Loucy (cell line): ENCODE results near the gene RMI2.

ENCODE experiments used
- H2AFZ ChIP-seq: fragments of 200-600 bp; sonication (generic); 2 replicates; pipeline ENCODE4 v1.6.0; 2016; ENCODE audit warnings: antibody characterized with exemption, mild to moderate bottlenecking, low read length, moderate library complexity
- H3F3A ChIP-seq: fragments of 200-600 bp; 2 replicates; pipeline ENCODE4 v1.6.0; 2016; ENCODE audit warnings: antibody characterized with exemption, low read depth, mild to moderate bottlenecking
- H3K27me3 ChIP-seq: fragments of 200-600 bp; sonication (generic); 2 replicates; pipeline ENCODE4 v1.6.1; 2014; ENCODE audit warnings: low read length, mild to moderate bottlenecking; ENCODE audit not compliant: insufficient read depth, poor library complexity, severe bottlenecking
- H3K36me3 ChIP-seq: fragments of 200-600 bp; sonication (generic); 2 replicates; pipeline ENCODE4 v1.6.1; 2016; ENCODE audit warnings: low read length; ENCODE audit not compliant: insufficient read depth
- H3K4me1 ChIP-seq: fragments of 200-600 bp; sonication (generic); 2 replicates; pipeline ENCODE4 v1.5.1; 2014; ENCODE audit warnings: low read length, mild to moderate bottlenecking; ENCODE audit not compliant: insufficient read depth, poor library complexity, severe bottlenecking
- H3K4me2 ChIP-seq: fragments of 200-600 bp; sonication (generic); 2 replicates; pipeline ENCODE4 v1.6.0; 2014; ENCODE audit warnings: antibody characterized with exemption, low read length, low read depth, mild to moderate bottlenecking; ENCODE audit not compliant: poor library complexity, severe bottlenecking
- H3K4me3 ChIP-seq: fragments of 200-600 bp; sonication (generic); 2 replicates; pipeline ENCODE4 v1.5.1; 2014; ENCODE audit warnings: low read length, mild to moderate bottlenecking, mixed read lengths; ENCODE audit not compliant: poor library complexity, severe bottlenecking
- H3K79me2 ChIP-seq: fragments of 200-600 bp; sonication (generic); 2 replicates; pipeline ENCODE4 v1.6.1; 2014; ENCODE audit warnings: low read length; ENCODE audit not compliant: insufficient read depth
- H3K9ac ChIP-seq: fragments of 200-600 bp; sonication (generic); 2 replicates; pipeline ENCODE4 v1.6.0; 2014; ENCODE audit warnings: mild to moderate bottlenecking, low read depth, low read length, moderate library complexity; ENCODE audit not compliant: poor library complexity, severe bottlenecking
- H3K9me2 ChIP-seq: fragments of 200-600 bp; sonication (generic); replicated peaks from 2 replicates; pipeline ENCODE4 v1.6.1; 2016; ENCODE audit warnings: low read depth, low read length, mixed read lengths
- H3K9me3 ChIP-seq: fragments of 200-600 bp; sonication (generic); 2 replicates; pipeline ENCODE4 v1.6.1; 2014; ENCODE audit warnings: mild to moderate bottlenecking, antibody characterized with exemption, low read length, low read depth; ENCODE audit not compliant: insufficient read depth
- H4K20me1 ChIP-seq: fragments of 200-600 bp; sonication (generic); 2 replicates; pipeline ENCODE4 v1.6.0; 2014; ENCODE audit warnings: antibody characterized with exemption, low read length, mild to moderate bottlenecking; ENCODE audit not compliant: insufficient read depth, poor library complexity, severe bottlenecking
- EZH2phosphoT487 ChIP-seq: fragments of 200-600 bp; IDR thresholded peaks from 2 replicates; pipeline ENCODE4 v1.6.1; 2018; ENCODE audit warnings: antibody characterized with exemption, mild to moderate bottlenecking, moderate library complexity, borderline replicate concordance
- TF ChIP-seq, protein P1 (sequence below): fragments of 200-600 bp; sonication (generic); conservative IDR thresholded peaks from 2 replicates; pipeline ENCODE4 v1.5.1; 2014; ENCODE audit warnings: mild to moderate bottlenecking, antibody characterized with exemption, low read length

RMI2 gene

DNA sequence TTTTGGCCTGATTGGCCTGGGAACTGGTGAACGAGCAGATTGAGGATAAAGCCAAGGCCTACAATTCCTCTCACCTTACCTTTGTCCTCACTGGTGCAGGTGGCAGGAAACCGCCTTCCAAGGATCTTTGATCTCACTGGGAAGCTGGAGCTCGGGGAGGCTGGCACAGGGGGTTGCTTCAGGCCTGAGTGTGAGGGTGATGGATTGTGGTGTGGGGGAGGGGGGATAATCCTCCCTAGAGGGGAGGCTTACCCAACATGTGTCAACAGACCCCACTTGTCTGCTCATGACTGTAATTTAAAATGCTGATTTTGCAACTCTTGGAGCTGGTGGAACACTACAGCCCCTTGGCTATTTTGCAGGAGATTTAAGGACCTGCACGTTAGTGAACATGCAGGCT is 4.5 kb upstream of the RMI2 start:
- TF ChIP-seq EZH2phosphoT487, result no peak
- TF ChIP-seq, protein P1, sequence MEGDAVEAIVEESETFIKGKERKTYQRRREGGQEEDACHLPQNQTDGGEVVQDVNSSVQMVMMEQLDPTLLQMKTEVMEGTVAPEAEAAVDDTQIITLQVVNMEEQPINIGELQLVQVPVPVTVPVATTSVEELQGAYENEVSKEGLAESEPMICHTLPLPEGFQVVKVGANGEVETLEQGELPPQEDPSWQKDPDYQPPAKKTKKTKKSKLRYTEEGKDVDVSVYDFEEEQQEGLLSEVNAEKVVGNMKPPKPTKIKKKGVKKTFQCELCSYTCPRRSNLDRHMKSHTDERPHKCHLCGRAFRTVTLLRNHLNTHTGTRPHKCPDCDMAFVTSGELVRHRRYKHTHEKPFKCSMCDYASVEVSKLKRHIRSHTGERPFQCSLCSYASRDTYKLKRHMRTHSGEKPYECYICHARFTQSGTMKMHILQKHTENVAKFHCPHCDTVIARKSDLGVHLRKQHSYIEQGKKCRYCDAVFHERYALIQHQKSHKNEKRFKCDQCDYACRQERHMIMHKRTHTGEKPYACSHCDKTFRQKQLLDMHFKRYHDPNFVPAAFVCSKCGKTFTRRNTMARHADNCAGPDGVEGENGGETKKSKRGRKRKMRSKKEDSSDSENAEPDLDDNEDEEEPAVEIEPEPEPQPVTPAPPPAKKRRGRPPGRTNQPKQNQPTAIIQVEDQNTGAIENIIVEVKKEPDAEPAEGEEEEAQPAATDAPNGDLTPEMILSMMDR, result no peak
- Histone ChIP-seq H3K4me3 (no peak overlapping the region), H4K20me1 (no peaks in the 10 kb centered on the region), H3K9me3 (no peaks in the 10 kb centered on the region), H2AFZ (no peak overlapping the region), H3K4me1 (no peaks in the 10 kb centered on the region), H3K36me3 (no peaks in the 10 kb centered on the region), H3K9me2 (no peaks in the 10 kb centered on the region), H3K4me2 (no peak overlapping the region), H3K79me2 (peaks cover 4% of the 10 kb centered on the region), H3K9ac (no peak overlapping the region), H3F3A (no peaks in the 10 kb centered on the region), H3K27me3 (no peaks in the 10 kb centered on the region)

DNA sequence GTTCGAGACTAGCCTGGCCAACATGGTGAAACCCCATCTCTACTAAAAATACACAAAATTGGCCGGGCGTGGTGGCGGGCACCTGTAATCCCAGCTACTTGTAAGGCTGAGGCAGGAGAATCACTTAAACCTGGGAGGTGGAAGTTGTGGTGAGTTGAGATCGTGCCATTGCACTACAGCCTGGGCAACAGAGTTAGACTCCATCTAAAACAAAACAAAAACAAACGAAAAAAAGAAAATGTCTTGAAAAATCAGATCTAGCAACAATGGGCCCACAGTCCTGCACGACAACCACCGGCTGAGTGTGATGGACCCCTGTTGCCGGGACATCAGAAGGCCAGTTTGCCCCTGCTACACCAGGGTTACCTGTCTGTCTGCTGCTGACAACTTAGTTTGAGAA is 3.9 kb upstream of the RMI2 start:
- no peak overlapping the region for H3K9ac ChIP-seq
- H3K4me1 ChIP-seq, result peaks cover 4% of the 10 kb centered on the region
- H2AFZ ChIP-seq, result no peak overlapping the region
- no peaks in the 10 kb centered on the region for H3F3A ChIP-seq
- H3K9me2 ChIP-seq, result no peaks in the 10 kb centered on the region
- H4K20me1 ChIP-seq, result no peaks in the 10 kb centered on the region
- TF ChIP-seq, protein P1, result no peak
- no peak for TF ChIP-seq EZH2phosphoT487
- no peaks in the 10 kb centered on the region for H3K9me3 ChIP-seq
- H3K4me2 ChIP-seq, result no peak overlapping the region
- no peaks in the 10 kb centered on the region for H3K27me3 ChIP-seq
- peaks cover 10% of the 10 kb centered on the region for H3K79me2 ChIP-seq
- H3K4me3 ChIP-seq, result no peak overlapping the region
- H3K36me3 ChIP-seq, result no peaks in the 10 kb centered on the region

- Histone ChIP-seq H3K4me3 (no peak overlapping the region), H3K4me2 (no peak overlapping the region), H3K79me2 (peaks cover 19% of the 10 kb centered on the region), H3K36me3 (no peaks in the 10 kb centered on the region), H3K9me2 (no peaks in the 10 kb centered on the region), H3K4me1 (peaks cover 7% of the 10 kb centered on the region), H3K9me3 (no peaks in the 10 kb centered on the region), H3F3A (no peaks in the 10 kb centered on the region), H2AFZ (no peak overlapping the region), H3K9ac (no peak overlapping the region), H4K20me1 (no peaks in the 10 kb centered on the region), H3K27me3 (no peaks in the 10 kb centered on the region)
- TF ChIP-seq, protein P1, result no peak
- TF ChIP-seq EZH2phosphoT487, result no peak
Observed at GRCh38 chr16:11342021-11342855, 3.0 kb upstream of the RMI2 start.
